GM21786 (cell line): ENCODE results near the gene ADPRHL1.
A peak's percentile ranks its signal among the peaks of the same experiment; 100 is the strongest.
"Not testable (repeated sequence)": the region's sequence is repeated elsewhere in the genome, so short reads cannot be mapped to it uniquely, and the experiment has no call there.

ENCODE experiments used
- ATAC-seq: cut with Tn5 transposase; IDR thresholded peaks from one replicate; pipeline ENCODE4 v1.9.1; 2021; ENCODE audit not compliant: unreplicated experiment

Gene ADPRHL1

DNA sequence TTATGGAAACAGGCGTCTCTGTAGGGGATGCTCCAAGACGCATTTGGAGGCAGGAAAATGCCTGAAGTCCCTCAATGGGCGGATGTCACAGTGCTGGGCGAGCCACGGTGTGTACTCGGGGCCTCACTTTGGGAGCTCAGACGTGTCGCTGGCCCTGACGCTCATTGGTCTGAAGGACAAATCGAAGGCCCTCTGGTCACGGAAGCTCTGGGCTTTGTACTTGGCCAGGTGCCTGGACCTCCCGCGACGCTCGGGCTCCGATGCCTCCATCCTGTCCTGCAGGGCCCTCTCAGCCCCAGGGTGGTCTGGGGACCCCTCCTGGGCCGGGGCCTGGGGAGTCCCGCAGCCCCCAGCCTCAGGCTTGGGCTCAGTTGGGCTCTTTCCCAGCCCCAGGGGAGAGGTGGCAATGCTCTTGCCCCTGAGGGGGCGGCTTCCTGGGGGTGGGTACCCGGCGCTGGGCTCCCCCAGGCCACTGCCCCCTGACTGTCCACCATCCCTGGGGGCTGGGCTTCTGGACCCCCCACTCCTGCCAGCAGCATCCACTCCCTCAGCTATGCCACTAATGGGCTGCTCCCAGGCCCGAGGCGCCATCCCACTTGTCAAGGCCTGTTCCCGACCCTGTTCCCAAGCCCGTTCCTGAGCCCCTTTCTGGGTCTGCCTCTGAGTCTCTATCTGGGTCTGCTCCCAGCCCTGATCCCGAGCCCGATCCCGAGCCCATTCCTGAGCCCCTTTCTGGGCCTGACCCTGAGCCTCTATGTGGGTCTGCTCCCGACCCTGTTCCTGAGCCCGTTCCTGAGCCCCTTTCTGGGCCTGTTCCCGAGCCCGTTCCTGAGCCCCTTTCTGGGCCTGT lies 49.8 kb downstream of the ADPRHL1 start:
- no peak for ATAC-seq

DNA sequence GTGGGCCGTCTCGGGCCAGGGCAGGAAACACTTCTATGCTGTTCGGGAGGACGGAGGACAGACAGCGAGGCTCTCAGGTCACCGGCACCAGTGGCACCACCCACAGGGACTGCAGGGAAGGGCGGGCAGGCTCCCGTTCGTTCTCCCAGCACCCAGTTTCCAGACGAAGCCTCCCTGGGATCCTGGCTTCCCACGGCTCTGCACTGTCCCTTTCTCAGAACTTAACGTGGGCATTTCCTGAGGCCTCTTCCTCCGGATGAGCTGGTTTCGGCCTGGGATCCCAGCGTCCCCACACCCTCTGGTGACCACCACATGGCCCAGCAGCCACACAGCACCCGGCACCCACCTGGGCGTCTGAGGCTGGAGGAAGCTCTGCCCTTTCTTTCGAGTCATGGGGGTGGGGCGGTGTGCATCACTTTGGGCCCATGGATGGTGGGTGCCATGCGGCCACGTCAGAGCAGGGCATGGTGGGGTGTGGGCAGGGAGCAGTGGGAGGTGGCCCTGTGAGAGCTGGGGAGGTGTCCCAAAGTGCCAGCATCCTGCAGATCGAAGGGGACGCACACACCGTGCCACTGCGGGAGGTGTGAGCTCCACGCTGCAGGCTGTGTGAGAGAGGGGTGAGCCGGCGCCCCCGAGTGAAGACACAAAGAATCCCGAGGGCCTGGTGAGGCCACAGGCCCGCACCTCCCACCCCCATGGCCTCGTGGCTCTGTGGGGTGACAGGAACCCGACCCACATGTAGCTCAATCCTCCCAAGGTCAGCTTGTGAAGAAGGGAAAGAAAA lies 50.6 kb downstream of the ADPRHL1 start:
- ATAC-seq: no peak

DNA sequence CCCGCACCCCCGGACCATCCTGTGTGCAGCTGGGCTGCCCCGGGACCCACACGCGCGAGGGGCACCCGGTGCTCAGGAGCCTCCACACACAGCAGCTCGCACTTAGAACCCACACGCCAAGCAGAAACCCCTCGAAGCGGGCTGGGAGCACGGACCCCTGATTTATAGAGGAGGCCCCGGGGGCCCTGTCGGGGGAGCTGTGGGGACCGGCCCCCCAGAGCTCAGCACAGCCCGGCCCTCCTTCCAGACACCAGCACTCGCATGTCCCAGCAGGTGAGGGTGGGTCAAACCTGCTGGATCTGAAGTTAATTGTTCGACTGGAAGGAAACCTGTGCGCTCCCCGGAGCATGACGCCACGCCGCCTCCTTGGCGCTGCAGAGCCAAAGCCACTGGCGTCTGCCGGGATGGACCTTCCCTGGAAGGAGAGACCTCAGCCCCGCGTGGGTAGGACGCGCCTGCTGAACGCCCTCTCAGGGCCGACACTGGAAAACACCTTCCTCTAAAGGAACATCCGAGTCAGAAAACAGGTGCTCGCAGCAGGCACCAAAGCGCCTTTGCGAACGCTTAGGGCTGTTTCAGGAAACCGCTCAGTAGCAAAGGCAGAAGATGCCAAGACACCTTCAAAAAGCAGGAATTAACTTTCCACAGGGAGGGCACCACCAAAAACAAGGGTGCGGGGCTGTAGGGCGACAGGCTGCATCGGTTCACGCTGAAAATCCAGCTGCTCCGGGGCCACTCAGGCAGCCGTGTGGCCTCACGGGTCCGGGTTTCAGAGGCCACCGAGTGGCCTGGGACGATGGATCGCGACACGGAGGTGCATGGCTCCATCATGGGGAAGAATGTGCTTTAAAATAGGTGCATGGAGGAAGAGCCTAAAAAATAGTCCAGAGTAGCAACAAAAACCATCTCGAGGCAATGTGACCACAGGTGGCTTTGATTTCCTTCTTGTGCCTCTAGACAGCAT lies 51.6 kb downstream of the ADPRHL1 start:
- no peak for ATAC-seq

DNA sequence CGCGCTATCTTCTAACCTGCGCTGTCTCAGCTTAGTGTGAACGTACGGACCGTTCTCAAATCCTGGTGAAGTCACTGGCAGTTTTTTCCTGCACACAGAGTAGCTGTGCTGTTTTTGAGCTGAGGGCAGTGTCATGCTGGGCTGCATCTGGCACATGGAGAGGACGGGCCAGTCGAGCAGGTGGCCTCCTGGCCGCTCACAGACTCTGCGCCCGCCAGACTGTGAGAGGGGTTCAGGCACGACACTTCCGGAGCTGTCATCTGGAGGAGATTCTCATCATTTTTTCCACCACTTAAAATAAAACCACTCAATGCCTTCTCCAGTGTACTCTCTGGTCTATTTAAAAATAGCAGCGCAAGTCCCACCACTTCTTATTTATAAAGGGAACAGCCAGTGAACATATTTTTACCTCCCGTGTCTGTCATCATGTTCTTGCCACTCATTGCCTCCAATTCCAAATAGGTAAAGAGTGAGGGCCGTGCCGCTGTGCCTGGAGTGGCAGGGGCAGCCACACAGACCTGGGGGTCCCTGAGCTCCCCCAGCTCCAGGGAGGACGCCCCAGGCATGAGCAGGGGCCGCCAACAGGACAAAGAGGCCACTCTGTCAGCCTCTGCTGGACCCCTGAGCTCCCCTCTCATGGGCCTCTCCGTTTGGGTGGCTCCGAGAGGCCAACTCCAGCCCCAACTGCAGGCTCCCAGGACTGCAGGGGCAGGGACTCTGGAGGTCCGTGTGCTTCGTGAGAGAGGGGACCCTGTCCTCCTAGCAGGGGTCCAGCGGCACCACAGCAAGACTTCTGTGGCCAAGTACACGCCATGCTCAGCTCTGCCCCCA lies 52.5 kb downstream of the ADPRHL1 start:
- ATAC-seq: no peak

DNA sequence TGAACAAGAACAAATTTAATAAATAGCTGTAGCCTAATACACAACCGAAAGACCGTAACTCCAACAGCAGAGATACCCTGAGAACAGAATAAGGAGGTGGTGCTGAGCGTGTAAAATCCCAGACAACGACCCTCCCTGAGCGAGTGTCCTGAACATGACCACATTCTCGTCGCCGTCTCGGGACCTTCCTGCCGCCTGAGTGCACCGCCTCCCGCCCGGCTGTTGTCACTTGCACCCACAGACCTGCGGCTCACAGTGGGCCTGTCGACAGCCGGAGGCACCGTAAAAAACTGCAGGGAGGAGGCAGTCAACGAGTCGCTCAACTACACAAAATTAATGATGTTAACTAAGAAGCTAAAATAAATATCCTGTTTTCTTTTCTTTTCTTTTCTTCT lies 53.5 kb downstream of the ADPRHL1 start:
- ATAC-seq: no peak

DNA sequence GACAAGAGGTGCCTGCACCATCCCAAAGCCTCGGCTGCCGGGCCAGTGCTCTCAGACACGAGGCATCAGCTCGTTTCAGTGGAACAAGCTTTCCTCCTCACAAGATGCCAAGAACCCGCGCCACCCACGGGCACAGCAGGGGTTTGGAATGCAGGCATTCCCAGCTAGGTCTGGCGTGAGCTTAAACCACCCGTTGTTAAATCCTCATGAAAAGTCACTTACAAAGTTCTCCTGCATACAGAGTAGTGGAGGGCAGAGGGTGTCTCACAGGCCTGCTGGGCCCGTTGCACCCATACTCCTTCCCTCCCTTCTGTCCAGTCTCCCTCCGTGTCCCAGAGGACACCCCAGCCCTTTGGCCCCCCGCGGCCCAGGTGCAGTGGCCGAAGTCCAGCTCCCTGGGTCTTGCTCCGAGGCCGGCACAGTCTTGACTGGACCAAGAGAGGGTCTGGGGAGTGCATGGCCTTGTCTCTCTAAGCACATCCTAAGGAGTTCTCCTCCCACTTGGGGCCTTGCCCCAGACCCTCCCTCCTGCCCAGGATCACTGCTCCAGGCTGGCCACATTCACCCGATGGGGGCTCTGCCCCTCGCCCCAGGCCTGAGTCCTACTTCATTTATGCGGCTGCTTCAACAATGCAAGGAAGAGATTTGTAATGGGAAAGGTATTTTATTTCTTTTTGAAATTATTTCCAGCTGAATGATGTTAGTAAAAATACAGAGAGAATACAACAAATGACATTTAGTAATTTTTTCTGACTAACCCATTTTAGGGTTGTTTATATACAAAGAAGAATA lies 54.1 kb downstream of the ADPRHL1 start:
- ATAC-seq: no peak

DNA sequence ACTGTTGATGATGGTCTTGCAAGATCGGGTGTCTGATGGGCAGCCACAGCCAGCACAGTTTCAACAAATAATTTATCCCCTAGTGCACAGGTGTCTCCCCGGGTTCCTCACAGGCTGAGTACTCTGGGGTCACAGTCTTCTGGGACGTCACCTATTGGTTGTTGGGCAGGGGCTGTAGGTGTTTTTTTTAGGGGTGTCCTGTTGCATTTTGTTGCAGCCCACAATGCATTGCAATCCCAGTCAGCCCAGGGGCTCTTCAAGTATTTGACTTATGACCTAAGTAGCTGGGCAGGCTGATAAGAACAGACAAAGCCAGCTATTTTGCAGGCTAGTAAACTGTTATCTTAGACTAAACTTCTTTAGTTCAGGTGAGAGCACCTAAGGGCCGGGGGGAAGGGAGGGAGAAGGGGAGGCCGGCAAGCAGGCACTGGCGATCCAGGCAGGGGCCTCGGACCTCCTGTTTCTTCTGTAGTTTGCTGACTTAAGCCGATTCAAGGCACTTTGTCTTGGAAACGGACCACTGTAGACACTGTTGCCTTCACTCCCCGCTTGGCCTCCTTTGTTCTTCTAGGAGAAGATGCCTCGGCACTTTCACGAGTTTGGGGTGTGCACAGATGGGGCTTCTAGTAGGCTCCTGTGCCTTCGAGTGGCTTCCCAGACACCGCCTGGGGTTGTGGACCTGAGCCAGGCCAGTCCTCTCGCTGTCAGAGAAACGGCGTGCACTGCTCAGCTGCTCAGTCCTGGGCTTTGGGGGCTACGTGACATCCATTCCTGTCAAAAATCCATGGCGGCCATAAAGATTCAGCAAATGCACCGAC lies 55.5 kb downstream of the ADPRHL1 start:
- no peak for ATAC-seq

DNA sequence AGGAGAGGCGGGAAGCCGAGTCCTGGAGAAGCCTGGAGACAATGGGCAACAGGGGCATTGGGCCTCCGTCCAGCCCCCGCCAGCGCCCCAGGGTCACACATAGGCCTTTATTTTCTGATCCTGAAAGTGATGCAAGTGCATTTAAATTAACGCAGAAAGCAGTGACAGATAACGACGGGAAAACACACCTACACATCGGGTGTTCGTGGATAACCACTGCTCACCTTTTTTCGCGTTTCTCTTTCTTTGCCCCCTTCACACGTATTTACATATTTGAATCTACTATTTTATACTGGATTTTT lies 59.0 kb downstream of the ADPRHL1 start:
- no peak for ATAC-seq

DNA sequence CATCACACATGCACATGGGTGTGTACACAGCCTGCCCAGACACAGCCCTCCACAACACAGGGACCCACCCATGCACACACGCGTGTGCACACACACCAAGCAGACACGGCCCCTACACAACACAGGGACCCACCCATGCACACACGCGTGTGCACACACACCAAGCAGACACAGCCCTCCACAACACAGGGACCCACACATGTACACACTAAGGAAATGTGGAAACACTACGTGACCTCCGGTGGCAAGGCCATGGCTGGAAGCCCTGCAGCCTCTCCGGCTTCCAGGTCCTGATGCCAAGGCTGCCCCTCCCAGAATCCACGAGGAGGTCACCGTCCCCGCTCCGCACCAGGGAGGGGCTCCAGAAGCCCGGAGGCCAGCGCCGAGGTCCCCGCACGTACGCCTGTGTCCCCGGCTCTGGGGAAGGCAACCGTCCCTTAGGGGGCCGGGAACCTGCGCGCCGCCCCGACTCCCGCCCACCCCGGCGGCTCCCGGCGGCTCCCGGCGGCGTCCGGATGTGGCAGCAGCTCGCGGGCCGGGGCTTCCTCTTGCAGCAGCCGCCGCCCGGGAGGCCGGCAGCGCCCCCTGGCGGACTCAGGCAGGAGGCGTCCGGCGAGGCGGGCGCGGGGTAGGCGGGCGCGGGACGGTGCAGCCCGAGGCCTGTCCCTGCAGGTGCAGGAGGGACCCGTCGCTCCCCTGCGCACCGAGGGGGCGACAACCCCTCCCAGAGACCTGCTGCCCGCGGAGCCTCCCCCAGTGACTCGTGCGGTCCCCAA lies 59.5 kb downstream of the ADPRHL1 start:
- peak; percentile 96 for ATAC-seq

DNA sequence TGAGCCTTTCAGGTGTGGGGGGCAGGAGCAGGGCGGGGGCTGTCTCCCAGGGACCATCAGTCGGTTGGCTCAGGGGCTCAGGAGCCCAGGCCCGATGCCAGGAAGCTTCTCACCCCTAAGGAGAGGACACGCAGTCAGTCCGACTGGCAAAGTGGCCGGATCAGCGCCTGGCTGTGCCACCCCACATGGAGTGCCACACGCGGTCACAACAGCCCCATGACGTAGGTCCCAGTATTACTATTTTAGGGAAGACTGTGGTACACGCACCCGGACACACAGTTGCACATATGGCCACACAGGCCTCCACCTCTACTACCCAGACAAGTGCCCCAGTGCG lies 60.1 kb downstream of the ADPRHL1 start:
- no peak for ATAC-seq

DNA sequence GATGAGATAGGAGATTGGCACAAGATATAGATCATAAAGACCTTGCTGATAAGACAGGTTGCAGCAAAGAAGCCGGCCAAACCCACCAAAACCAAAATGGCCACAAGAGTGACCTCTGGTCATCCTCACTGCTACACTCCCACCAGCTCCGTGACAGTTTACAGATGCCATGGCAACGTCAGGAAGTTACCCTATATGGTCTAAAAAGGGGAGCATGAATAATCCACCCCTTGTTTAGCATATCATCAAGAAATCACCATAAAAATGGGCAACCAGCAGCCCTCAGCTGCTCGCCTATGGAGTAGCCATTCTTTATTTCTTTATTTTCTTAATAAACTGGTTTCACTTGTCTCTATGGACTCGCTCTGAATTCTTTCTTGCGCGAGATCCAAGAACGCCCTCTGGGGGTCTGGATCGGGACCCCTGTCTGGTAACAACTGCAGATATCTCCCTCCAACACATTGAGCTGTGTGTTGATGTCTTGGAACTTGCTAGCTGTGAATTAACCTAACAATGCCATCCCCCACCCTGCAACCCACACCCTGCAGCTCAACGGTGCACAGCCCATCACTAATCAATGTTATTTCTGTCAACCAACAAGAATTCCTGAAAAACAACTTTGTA lies 62.3 kb downstream of the ADPRHL1 start:
- ATAC-seq: no peak

DNA sequence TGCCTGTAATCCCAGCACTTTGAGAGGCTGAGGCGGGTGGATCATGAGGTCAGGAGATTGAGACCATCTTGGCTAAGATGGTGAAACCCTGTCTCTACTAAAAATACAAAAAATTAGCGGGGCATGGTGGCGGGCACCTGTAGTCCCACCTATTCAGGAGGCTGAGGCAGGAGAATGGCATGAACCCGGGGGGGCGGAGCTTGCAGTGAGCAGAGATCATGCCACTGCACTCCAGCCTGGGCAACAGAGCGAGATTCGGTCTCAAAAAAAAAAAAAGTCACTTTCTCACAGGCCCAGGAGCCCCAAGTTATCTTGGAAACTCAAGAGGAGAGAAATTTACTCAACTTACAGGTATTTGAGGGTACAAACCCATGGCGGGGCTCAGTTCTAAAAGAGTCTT lies 63.7 kb downstream of the ADPRHL1 start:
- not testable (repeated sequence) for ATAC-seq

DNA sequence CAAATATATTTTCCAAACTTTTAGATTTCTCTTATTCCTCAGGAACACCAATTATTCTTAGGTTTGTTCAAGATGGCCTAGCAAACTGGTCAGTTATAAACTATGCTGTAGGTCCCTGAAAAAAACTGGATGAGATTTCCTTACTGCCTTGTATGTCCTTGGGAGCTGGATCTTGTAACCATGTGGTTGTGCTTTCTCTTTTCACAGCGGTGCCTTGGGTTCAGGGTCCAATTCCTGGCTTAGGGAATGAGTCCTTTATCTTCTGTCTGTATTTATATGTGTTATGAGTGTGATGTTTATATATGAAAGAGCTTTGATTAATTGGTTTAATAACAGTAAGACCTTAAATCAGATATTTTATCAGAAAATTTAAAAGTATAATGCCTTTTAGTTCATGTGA lies 65.9 kb downstream of the ADPRHL1 start:
- no peak for ATAC-seq

DNA sequence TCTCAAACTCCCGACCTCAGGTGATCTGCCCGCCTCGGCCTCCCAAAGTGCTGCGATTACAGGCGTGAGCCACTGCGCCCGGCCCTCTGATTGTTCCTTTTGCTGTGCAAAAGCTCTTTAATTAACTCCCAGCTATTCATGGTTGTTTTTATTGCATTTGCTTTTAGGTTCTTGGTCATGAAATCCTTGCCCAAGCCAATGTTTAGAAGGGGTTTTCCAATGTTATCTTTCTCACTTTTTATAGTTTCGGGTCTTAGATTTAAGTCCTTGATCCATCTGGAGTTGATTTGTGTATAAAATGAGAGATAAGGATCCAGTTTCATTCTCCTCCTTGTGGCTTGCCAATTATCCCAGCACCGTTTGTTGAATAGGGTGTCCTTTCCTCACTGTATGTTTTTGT lies 70.2 kb downstream of the ADPRHL1 start:
- ATAC-seq: no peak

DNA sequence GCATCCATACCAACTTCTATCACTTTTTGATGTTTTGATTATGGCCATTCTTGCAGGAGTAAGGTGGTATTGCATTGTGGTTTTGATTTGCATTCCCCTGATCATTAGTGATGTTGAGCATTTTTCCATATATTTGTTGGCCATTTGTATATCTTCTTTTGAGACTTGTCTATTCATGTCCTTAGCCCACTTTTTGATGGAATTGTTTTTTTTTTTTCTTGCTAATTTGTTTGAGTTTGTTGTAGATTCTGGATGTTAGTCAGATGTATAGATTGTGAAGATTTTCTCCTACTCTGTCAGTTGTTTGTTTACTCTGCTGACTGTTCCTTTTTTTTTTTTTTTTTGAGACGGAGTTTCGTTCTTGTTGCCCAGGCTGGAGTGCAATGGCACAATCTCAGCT lies 70.7 kb downstream of the ADPRHL1 start:
- not testable (repeated sequence) for ATAC-seq

DNA sequence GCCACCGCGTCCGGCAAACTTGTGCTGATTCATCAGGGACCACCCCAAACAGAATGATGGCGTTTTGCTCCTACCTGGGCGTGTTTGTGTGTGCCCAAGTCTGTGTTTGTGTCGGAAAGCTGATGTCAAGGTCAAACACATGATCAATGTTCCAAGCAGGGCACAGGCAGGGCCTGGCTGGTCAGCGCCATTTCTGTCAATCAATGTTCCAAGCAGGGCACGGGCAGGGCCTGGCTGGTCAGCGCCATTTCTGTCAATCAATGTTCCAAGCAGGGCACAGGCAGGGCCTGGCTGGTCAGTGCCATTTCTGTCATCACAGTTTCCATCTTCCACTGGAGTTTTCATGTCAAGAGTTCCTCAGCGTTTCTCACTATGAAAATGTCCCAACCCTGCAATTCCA lies 74.5 kb downstream of the ADPRHL1 start:
- ATAC-seq: no peak

DNA sequence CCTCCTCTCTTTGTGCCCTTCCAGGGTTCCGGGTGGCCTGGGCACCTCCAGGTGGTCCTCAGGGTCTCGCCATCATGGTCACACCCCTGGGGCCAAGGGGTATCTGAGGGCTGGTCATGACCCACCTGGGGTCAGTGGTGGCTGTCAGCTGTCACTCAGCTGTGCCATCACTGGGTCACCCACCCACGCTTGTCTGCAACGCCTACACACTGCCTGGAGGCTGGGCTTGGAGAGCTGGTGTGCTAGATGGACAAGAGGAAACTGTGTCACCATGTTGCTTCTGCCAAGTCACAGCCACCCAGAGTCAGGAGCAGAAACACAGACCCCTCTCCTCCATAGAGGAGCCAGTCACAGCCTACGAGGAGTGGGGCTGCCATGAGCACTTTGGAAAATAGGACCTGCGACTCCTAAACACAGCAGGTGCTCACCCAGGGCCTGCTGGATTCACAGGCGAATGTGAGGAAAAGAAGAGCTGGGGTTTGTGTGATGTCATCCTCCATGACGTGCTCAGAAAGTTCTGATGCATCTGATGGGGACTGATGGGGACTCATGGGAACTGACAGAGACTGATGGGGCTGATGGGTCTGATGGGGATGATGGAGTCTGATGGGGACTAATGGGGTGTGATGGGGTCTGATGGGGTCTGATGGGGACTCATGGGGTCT lies 78.6 kb downstream of the ADPRHL1 start:
- ATAC-seq: no peak
